Nephron progenitor cell (in vitro differentiated cells): ENCODE data around the gene GPR150.

Experiments
- DNase-seq: peaks from one replicate; pipeline ENCODE4 v3.0.0; 2021
- H3K27ac Mint-ChIP-seq: 2 replicates; pipeline ENCODE4 v1.8.0; 2021; ENCODE audit warnings: mild to moderate bottlenecking, moderate library complexity, mixed read lengths
- H3K27me3 Mint-ChIP-seq: 2 replicates; pipeline ENCODE4 v1.8.0; 2021; ENCODE audit warnings: mild to moderate bottlenecking, low read depth, mixed read lengths; ENCODE audit not compliant: poor library complexity
- H3K36me3 Mint-ChIP-seq: 2 replicates; pipeline ENCODE4 v1.8.0; 2021; ENCODE audit warnings: low read depth, mixed read lengths
- H3K4me1 Mint-ChIP-seq: 2 replicates; pipeline ENCODE4 v1.8.0; 2021; ENCODE audit warnings: mixed read lengths
- H3K4me3 Mint-ChIP-seq: 2 replicates; pipeline ENCODE4 v1.8.0; 2021; ENCODE audit warnings: mild to moderate bottlenecking, moderate library complexity, mixed read lengths
- H3K9me3 Mint-ChIP-seq: 2 replicates; pipeline ENCODE4 v1.8.0; 2021; ENCODE audit warnings: mild to moderate bottlenecking, moderate library complexity, mixed read lengths
- CTCF ChIP-seq: fragments of 200-600 bp; sonication (generic); IDR thresholded peaks from 2 replicates; pipeline ENCODE4 v1.5.0; 2021; ENCODE audit warnings: antibody characterized with exemption

Gene GPR150

GRCh38 chr5:95626701-95627100 lies 6.8 kb downstream of the GPR150 start:
- Mint-ChIP-seq H3K4me1 (peaks cover 1% of the 10 kb centered on the region), H3K27ac (no peak overlapping the region)

GRCh38 chr5:95627971-95628810 lies 8.3 kb downstream of the GPR150 start:
- peaks cover 17% of the 10 kb centered on the region for H3K27me3 Mint-ChIP-seq
- no peak overlapping the region for H3K27ac Mint-ChIP-seq
- no peak overlapping the region for H3K4me3 Mint-ChIP-seq
- no peak for DNase-seq
- no peaks in the 10 kb centered on the region for H3K4me1 Mint-ChIP-seq
- peaks cover 8% of the 10 kb centered on the region for H3K9me3 Mint-ChIP-seq
- TF ChIP-seq CTCF = no peak
- no peaks in the 10 kb centered on the region for H3K36me3 Mint-ChIP-seq

More at GRCh38 chr5:95626701-95627100, 6.8 kb downstream of the GPR150 start:
- DNase-seq = no peak
- Mint-ChIP-seq H3K36me3 (no peaks in the 10 kb centered on the region), H3K9me3 (peaks cover 10% of the 10 kb centered on the region), H3K4me3 (no peak overlapping the region), H3K27me3 (peaks cover 32% of the 10 kb centered on the region)
- no peak for TF ChIP-seq CTCF

GRCh38 chr5:95628933-95629332 lies 9.0 kb downstream of the GPR150 start:
- no peak for TF ChIP-seq CTCF
- Mint-ChIP-seq H3K4me1 (no peaks in the 10 kb centered on the region), H3K9me3 (peaks cover 11% of the 10 kb centered on the region), H3K27me3 (peaks cover 10% of the 10 kb centered on the region), H3K27ac (no peak overlapping the region), H3K36me3 (no peaks in the 10 kb centered on the region), H3K4me3 (no peak overlapping the region)
- no peak for DNase-seq

- DNase-seq = no peak
Observed at GRCh38 chr5:95630394-95630917, 10.6 kb downstream of the GPR150 start.

GRCh38 chr5:95631255-95631958 lies 11.5 kb downstream of the GPR150 start:
- H3K27ac Mint-ChIP-seq = no peak overlapping the region
- peaks cover 11% of the 10 kb centered on the region for H3K9me3 Mint-ChIP-seq
- no peaks in the 10 kb centered on the region for H3K36me3 Mint-ChIP-seq
- DNase-seq = no peak
- TF ChIP-seq CTCF = no peak
- H3K27me3 Mint-ChIP-seq = peaks cover 3% of the 10 kb centered on the region
- H3K4me3 Mint-ChIP-seq = no peak overlapping the region
- no peaks in the 10 kb centered on the region for H3K4me1 Mint-ChIP-seq

More at GRCh38 chr5:95630394-95630917, 10.6 kb downstream of the GPR150 start:
- H3K27me3 Mint-ChIP-seq = peaks cover 7% of the 10 kb centered on the region
- H3K36me3 Mint-ChIP-seq = no peaks in the 10 kb centered on the region
- H3K27ac Mint-ChIP-seq = no peak overlapping the region
- no peak for TF ChIP-seq CTCF
- H3K9me3 Mint-ChIP-seq = peaks cover 11% of the 10 kb centered on the region
- no peak overlapping the region for H3K4me3 Mint-ChIP-seq
- no peaks in the 10 kb centered on the region for H3K4me1 Mint-ChIP-seq
